ENCODE data around the gene NAIF1. TPM values are rescaled to one million over a fixed set of nuclear protein-coding genes. Genes with fewer than 3 reads are reported as not detected.
"Not testable (repeated sequence)": the region's sequence is repeated elsewhere in the genome, so short reads cannot be mapped to it uniquely, and the experiment has no call there.

NAIF1 gene
- polyA plus RNA-seq, 2 donors: 6.1 to 6.9 TPM

- 57 to 58% methylated on average over 12 of the region's 12 CpGs for WGBS, 2 donors
- H3K4me3 ChIP-seq (ENCODE audit: low read depth in 1 of 2, low read length in 2 of 2); H3K9me3 ChIP-seq (ENCODE audit: control insufficient read depth in 2 of 2, insufficient read depth in 1 of 2, low read depth in 1 of 2, low read length in 1 of 2); H3K36me3 ChIP-seq (ENCODE audit: control insufficient read depth in 2 of 2, insufficient read depth in 2 of 2, low read length in 1 of 2); H3K27ac ChIP-seq (ENCODE audit: low read depth in 2 of 2, low read length in 1 of 2); H3K27me3 ChIP-seq (ENCODE audit: control insufficient read depth in 1 of 2, insufficient read depth in 2 of 2, low read length in 2 of 2); H3K4me1 ChIP-seq (ENCODE audit: control insufficient read depth in 2 of 2, insufficient read depth in 2 of 2, low read length in 1 of 2): not testable (repeated sequence)
These were observed 43.4 kb downstream of the NAIF1 start for GRCh38 chr9:128023671-128024070.

DNA sequence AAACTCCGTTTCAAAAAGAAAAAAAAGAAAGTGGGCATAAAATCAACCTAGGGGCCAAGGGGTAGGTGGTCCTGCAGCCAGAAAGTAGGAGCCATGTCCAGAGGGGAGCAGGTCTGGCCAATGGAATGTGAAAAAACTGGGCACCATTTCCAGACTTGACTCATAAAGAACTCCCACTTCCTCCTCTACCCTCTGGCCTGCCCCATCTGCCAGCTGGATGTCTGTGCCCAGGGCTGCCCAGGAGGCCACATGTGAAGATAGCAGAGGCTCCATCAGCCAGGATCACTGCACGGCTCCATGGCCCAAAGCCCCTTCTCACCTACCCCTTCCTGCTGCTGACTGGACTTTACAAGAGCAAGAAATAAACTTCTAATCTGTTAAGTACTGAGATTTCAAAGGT, 44.2 kb downstream of the NAIF1 start:
- Histone ChIP-seq H3K27ac (ENCODE audit: low read depth in 2 of 2, low read length in 1 of 2) (no peak overlapping the region), H3K27me3 (ENCODE audit: control insufficient read depth in 1 of 2, insufficient read depth in 2 of 2, low read length in 2 of 2) (no peaks in the 10 kb centered on the region), H3K4me3 (ENCODE audit: low read depth in 1 of 2, low read length in 2 of 2) (no peak overlapping the region), H3K36me3 (ENCODE audit: control insufficient read depth in 2 of 2, insufficient read depth in 2 of 2, low read length in 1 of 2) (no peaks in the 10 kb centered on the region), H3K9me3 (ENCODE audit: control insufficient read depth in 2 of 2, insufficient read depth in 1 of 2, low read depth in 1 of 2, low read length in 1 of 2) (no peaks in the 10 kb centered on the region), H3K4me1 (ENCODE audit: control insufficient read depth in 2 of 2, insufficient read depth in 2 of 2, low read length in 1 of 2) (peaks cover 0 to 8% of the 10 kb centered on the region in 2 donors)
- WGBS, 2 donors: 63 to 67% methylated on average over 2 of the region's 2 CpGs

DNA sequence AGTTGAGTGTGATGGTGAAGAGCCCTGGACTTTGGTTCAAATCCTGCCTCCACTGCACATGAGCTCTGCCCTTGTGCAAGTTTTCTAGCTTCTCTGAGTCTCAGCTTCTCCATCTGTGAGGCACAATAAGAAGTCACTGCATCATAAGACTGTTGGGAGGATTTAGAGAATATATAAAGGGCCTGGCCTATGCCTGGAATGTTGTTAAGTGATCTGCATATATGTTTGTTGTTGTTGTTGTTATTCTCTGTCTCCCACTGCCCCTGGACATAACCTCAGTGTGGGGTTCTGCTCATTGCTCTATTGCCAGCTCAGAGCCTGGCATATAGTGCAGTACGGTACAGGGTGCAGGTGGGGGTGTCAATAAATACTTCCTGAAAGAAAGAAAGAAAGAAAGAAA, 46.0 kb downstream of the NAIF1 start:
- no peak overlapping the region for H3K4me3 ChIP-seq (ENCODE audit: low read depth in 1 of 2, low read length in 2 of 2)
- 34 to 48% methylated on average over 1 of the region's 1 CpG for WGBS, 2 donors
- peaks cover 0 to 8% of the 10 kb centered on the region in 2 donors for H3K4me1 ChIP-seq (ENCODE audit: control insufficient read depth in 2 of 2, insufficient read depth in 2 of 2, low read length in 1 of 2)
- H3K36me3 ChIP-seq (ENCODE audit: control insufficient read depth in 2 of 2, insufficient read depth in 2 of 2, low read length in 1 of 2): no peaks in the 10 kb centered on the region
- no peaks in the 10 kb centered on the region for H3K27me3 ChIP-seq (ENCODE audit: control insufficient read depth in 1 of 2, insufficient read depth in 2 of 2, low read length in 2 of 2)
- H3K9me3 ChIP-seq (ENCODE audit: control insufficient read depth in 2 of 2, insufficient read depth in 1 of 2, low read depth in 1 of 2, low read length in 1 of 2): no peaks in the 10 kb centered on the region
- H3K27ac ChIP-seq (ENCODE audit: low read depth in 2 of 2, low read length in 1 of 2): no peak overlapping the region

DNA sequence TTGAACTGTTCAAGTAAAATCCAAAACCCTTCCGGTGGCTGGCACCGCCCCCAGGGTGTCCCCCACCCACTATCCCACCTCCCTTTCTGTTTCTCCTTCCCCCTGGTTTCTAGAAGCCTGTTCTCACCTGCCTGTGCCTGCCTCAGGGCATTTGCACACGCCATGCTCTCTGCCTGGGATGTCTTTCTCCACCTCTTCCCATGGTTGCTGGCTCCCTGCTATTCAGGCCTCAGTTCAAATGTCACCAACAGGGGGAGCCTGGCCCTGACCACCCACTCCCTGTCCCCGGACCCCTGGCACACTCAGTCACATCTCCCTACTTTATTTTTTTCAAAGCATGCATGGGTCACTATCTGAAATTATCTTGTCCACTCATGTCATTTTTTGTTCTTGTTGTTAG, 46.4 kb downstream of the NAIF1 start:
- H3K27me3 ChIP-seq (ENCODE audit: control insufficient read depth in 1 of 2, insufficient read depth in 2 of 2, low read length in 2 of 2): no peaks in the 10 kb centered on the region
- H3K27ac ChIP-seq (ENCODE audit: low read depth in 2 of 2, low read length in 1 of 2): no peak overlapping the region
- H3K9me3 ChIP-seq (ENCODE audit: control insufficient read depth in 2 of 2, insufficient read depth in 1 of 2, low read depth in 1 of 2, low read length in 1 of 2): no peaks in the 10 kb centered on the region
- peaks cover 0 to 8% of the 10 kb centered on the region in 2 donors for H3K4me1 ChIP-seq (ENCODE audit: control insufficient read depth in 2 of 2, insufficient read depth in 2 of 2, low read length in 1 of 2)
- 69 to 76% methylated on average over 4 of the region's 4 CpGs for WGBS, 2 donors
- H3K36me3 ChIP-seq (ENCODE audit: control insufficient read depth in 2 of 2, insufficient read depth in 2 of 2, low read length in 1 of 2): no peaks in the 10 kb centered on the region
- no peak overlapping the region for H3K4me3 ChIP-seq (ENCODE audit: low read depth in 1 of 2, low read length in 2 of 2)

DNA sequence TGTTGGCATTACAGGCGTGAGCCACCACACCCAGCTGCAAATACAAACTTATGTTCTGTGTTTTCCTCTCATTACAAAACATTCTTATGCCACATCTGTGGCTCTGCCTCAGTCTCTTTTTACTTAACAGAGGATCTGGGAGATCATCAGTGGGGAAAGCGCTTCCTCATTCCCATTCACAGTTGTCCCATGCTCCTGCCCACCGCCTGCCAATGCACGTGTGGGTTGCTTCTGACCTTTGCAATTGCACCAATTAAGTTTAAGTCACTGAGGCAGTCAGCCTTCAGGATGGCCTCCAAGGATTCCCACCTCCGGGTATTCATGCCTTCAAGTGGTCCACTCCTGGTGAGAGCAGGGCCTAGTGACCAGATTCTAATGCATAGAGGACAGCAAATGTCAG, 51.4 kb downstream of the NAIF1 start:
- Histone ChIP-seq H3K4me3 (ENCODE audit: low read depth in 1 of 2, low read length in 2 of 2) (no peak overlapping the region), H3K36me3 (ENCODE audit: control insufficient read depth in 2 of 2, insufficient read depth in 2 of 2, low read length in 1 of 2) (no peaks in the 10 kb centered on the region), H3K9me3 (ENCODE audit: control insufficient read depth in 2 of 2, insufficient read depth in 1 of 2, low read depth in 1 of 2, low read length in 1 of 2) (no peaks in the 10 kb centered on the region), H3K4me1 (ENCODE audit: control insufficient read depth in 2 of 2, insufficient read depth in 2 of 2, low read length in 1 of 2) (peaks cover 0 to 3% of the 10 kb centered on the region in 2 donors), H3K27me3 (ENCODE audit: control insufficient read depth in 1 of 2, insufficient read depth in 2 of 2, low read length in 2 of 2) (no peaks in the 10 kb centered on the region), H3K27ac (ENCODE audit: low read depth in 2 of 2, low read length in 1 of 2) (no peak overlapping the region)
- 89 to 91% methylated on average over 5 of the region's 5 CpGs for WGBS, 2 donors

Other genes with a start within 250 kb of the NAIF1 start
- 10 to 100 TPM; 11.1 to 17.9 TPM for gene ENG, start 212.7 kb downstream of the NAIF1 start, polyA plus RNA-seq
- gene AK1, start 189.6 kb downstream of the NAIF1 start, polyA plus RNA-seq: 10 to 100 TPM; 51.7 to 68.4 TPM
- 10 to 100 TPM; 21.8 to 23.6 TPM for gene ST6GALNAC6, start 167.7 kb downstream of the NAIF1 start, polyA plus RNA-seq
- 10 to 100 TPM in 1 of 2 donors, 1 to 10 TPM in 1; 4.6 to 15.3 TPM for gene ST6GALNAC4, start 150.3 kb downstream of the NAIF1 start, polyA plus RNA-seq
- gene PIP5KL1, start 136.5 kb downstream of the NAIF1 start, polyA plus RNA-seq: 1 to 10 TPM; 2.7 to 4.8 TPM
- 10 to 100 TPM; 25.2 to 28.2 TPM for gene DPM2, start 129.5 kb downstream of the NAIF1 start, polyA plus RNA-seq
- 10 to 100 TPM; 34.3 to 53.1 TPM for gene EEIG1, start 86.3 kb downstream of the NAIF1 start, polyA plus RNA-seq
- 1 to 10 TPM; 9.6 to 10.0 TPM for gene SLC25A25, start 912 bp upstream of the NAIF1 start, polyA plus RNA-seq
- 10 to 100 TPM; 59.0 to 59.4 TPM for gene PTGES2, start 60.4 kb upstream of the NAIF1 start, polyA plus RNA-seq
- gene LCN2, start 82.1 kb upstream of the NAIF1 start, polyA plus RNA-seq: 1,000 to 10,000 TPM; 1,061 to 2,097 TPM
- 100 to 1,000 TPM in 1 of 2 donors, 10 to 100 TPM in 1; 77.5 to 104 TPM for gene BBLN, start 92.9 kb upstream of the NAIF1 start, polyA plus RNA-seq
- gene CIZ1, start 124.3 kb upstream of the NAIF1 start, polyA plus RNA-seq: 10 to 100 TPM; 39.8 to 39.9 TPM
- gene DNM1, start 136.1 kb upstream of the NAIF1 start, polyA plus RNA-seq: 1 to 10 TPM; 2.4 to 4.6 TPM
- 100 to 1,000 TPM in 1 of 2 donors, 10 to 100 TPM in 1; 63.3 to 114 TPM for gene GOLGA2, start 208.7 kb upstream of the NAIF1 start, polyA plus RNA-seq
- gene SWI5, start 209.0 kb upstream of the NAIF1 start, polyA plus RNA-seq: 10 to 100 TPM; 16.9 to 32.7 TPM